SH-SY5Y (cell line): ENCODE data around the gene OR5AC2.

Source experiments
- GATA2 ChIP-seq: IDR thresholded peaks from 2 replicates; pipeline ENCODE4 v1.6.1; 2011; ENCODE audit warnings: mild to moderate bottlenecking, low read depth, low read length
- GATA3 ChIP-seq: IDR thresholded peaks from 2 replicates; pipeline ENCODE4 v1.6.1; 2011; ENCODE audit warnings: low read depth, mild to moderate bottlenecking, low read length, moderate library complexity

DNA sequence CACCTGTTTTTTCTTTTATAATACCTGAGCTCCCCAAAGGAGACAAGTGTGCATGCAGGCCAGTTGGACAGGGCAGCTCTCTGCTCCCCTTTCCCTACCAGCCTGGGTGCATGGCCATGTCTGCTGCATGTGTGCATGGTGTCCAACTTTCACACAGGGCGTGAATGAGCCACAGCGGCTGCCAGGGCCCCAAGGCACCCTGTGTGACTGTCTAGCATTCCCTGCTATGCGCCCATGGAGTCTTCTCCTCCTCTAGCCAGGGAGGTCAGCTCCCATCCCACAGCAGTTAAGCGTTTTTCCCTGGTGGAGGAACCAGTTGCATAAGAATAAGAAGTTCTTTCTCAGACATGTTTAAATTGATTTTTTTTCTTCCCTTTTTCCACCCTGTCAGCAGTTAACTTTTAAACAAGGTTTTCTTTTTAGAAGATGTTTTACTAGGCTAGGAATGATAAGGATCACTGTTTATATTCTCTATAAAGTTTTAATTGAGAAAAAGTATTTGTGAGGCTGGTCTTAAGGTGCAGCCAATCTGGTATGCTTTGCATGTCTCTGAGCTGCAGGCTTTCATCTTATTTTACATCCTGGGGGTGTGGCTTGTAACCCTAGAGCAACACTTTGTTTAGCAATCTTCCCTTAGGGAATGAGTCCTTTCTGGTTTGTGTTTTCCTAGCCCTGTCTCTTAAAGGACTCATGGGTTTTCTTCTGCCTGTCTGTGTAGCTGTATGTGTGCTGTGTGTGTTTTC, 23.0 kb downstream of the OR5AC2 start:
- TF ChIP-seq GATA2 = no peak
- no peak for TF ChIP-seq GATA3
